Esophagus squamous epithelium (tissue), 5 donors: ENCODE data around the gene COQ2. TPM values are rescaled to one million over a fixed set of nuclear protein-coding genes. Genes with fewer than 3 reads are reported as not detected.
"Not testable (repeated sequence)": the region's sequence is repeated elsewhere in the genome, so short reads cannot be mapped to it uniquely, and the experiment has no call there.

Experiments
- DNase-seq: peaks from one replicate; lab custom pipeline; 2025; lab: John Stamatoyannopoulos, UW
- H3K27ac ChIP-seq, 4 donors: fragments of 200-600 bp; sonication (generic); one replicate each; pipeline ENCODE4 v1.5.1; 2016 to 2019; ENCODE audit warnings: mild to moderate bottlenecking in 1 of 4
- H3K27me3 ChIP-seq, 4 donors: fragments of 200-600 bp; sonication (generic); 1 replicate in 3 of 4; 2 replicates in 1 of 4; pipeline versions ENCODE4 v1.5.1 to v1.6.0; 2017 to 2021; ENCODE audit warnings: antibody characterized with exemption in 1 of 4
- H3K36me3 ChIP-seq, 3 donors: fragments of 200-600 bp; sonication (generic); one replicate each; pipeline ENCODE4 v1.5.1; 2016 to 2019
- H3K4me1 ChIP-seq, 3 donors: fragments of 200-600 bp; sonication (generic); one replicate each; pipeline ENCODE4 v1.5.1; 2017 to 2019
- H3K4me3 ChIP-seq, 4 donors: fragments of 200-600 bp; sonication (generic); 1 replicate in 3 of 4; 2 replicates in 1 of 4; pipeline ENCODE4 v1.5.1; 2016 to 2019; ENCODE audit warnings: mild to moderate bottlenecking in 2 of 4, moderate library complexity in 1 of 4
- H3K9me3 ChIP-seq, 3 donors: fragments of 200-600 bp; sonication (generic); one replicate each; pipeline ENCODE4 v1.5.1; 2016 to 2019
- POLR2A ChIP-seq, 4 donors: fragments of 450-650 bp; IDR thresholded peaks; one replicate each; pipeline ENCODE4 v1.6.1; 2017; ENCODE audit warnings: antibody characterized with exemption in 4 of 4, mild to moderate bottlenecking in 4 of 4, moderate library complexity in 3 of 4
- WGBS, 2 donors: methylation state at CpG; one replicate each; pipeline ENCODE4 v1.1.5; 2018; 5-methylcytosine and 5-hydroxymethylcytosine counted together
- intact Hi-C: fragments of 100-400 bp; cut with DNase I; formaldehyde crosslinking; loops from one replicate; pipeline ENCODE4 v1.15.0; 2022
- total RNA-seq, 4 donors: library from RNA; depleted of rRNA; stranded (reverse); fragments of >200 nt; gene quantifications; one replicate each; pipeline ENCODE4 v1.1.0, GENCODE V29; 2016
- TF ChIP-seq, protein P1 (sequence below), 6 experiments: fragments of 450-650 bp in 4 of 6; fragments of 200-600 bp in 2 of 6; sonication (generic) in 2 of 6; IDR thresholded peaks; one replicate each; pipeline ENCODE4 v1.5.1; 2016 to 2019; ENCODE audit warnings: antibody characterized with exemption in 6 of 6, mild to moderate bottlenecking in 4 of 6, moderate library complexity in 4 of 6
- donor health status: DM: yes; HTN: yes; CAD: no.

COQ2 gene
- total RNA-seq, 4 donors from 2014 or later, result 10.7 to 17.3 (median 13.9) TPM

DNA sequence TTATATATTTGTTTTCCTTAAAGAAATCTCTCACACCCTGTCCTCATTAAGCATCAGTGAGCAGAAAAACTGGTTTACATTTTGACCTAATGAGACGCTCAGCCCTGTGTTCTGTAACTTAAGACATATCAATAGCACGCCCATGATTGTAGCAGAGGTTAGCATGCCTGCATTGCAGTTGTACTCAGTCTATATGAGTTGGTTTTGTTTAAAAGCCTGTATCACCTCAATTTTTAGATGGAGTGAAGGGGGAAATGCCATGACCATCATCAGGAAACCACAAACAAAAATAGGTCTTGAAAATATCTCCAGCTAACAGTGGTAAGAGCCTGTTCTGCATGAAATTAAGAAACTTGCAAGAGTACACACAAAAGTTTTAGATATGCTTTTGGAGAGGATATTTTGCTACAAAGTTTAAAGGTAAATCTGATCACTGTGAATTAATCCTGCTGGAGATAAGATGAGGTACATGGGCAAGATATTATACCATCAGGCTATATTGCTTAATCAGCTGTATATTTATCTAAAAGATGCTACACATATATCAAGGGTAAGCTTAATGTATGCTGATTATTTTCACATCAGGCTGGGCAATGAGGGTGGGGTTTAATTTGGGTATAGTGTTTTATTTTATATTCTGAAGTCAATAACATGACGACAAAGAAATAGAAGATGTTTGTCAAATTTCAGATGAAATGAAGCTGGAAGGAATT is 13.1 kb upstream of the COQ2 start:
- Histone ChIP-seq H3K27me3 (no peaks in the 10 kb centered on the region), H3K27ac (peak overlapping the region in 1 of 4 donors; percentile 37), H3K4me3 (no peak overlapping the region), H3K4me1 (peaks cover 0 to 7% (median 0%) of the 10 kb centered on the region in 3 donors), H3K36me3 (peaks cover 0 to 9% (median 0%) of the 10 kb centered on the region in 3 donors), H3K9me3 (no peaks in the 10 kb centered on the region)
- WGBS, 2 donors, result 58 to 76% methylated on average over 3 of the region's 3 CpGs
- no peak for DNase-seq
- no peak for TF ChIP-seq POLR2A (IDR thresholded peaks at IDR 0.05)
- TF ChIP-seq, protein P1, sequence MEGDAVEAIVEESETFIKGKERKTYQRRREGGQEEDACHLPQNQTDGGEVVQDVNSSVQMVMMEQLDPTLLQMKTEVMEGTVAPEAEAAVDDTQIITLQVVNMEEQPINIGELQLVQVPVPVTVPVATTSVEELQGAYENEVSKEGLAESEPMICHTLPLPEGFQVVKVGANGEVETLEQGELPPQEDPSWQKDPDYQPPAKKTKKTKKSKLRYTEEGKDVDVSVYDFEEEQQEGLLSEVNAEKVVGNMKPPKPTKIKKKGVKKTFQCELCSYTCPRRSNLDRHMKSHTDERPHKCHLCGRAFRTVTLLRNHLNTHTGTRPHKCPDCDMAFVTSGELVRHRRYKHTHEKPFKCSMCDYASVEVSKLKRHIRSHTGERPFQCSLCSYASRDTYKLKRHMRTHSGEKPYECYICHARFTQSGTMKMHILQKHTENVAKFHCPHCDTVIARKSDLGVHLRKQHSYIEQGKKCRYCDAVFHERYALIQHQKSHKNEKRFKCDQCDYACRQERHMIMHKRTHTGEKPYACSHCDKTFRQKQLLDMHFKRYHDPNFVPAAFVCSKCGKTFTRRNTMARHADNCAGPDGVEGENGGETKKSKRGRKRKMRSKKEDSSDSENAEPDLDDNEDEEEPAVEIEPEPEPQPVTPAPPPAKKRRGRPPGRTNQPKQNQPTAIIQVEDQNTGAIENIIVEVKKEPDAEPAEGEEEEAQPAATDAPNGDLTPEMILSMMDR (IDR thresholded peaks at IDR 0.05), result no peak
- intact Hi-C loops, result no loop called here

DNA sequence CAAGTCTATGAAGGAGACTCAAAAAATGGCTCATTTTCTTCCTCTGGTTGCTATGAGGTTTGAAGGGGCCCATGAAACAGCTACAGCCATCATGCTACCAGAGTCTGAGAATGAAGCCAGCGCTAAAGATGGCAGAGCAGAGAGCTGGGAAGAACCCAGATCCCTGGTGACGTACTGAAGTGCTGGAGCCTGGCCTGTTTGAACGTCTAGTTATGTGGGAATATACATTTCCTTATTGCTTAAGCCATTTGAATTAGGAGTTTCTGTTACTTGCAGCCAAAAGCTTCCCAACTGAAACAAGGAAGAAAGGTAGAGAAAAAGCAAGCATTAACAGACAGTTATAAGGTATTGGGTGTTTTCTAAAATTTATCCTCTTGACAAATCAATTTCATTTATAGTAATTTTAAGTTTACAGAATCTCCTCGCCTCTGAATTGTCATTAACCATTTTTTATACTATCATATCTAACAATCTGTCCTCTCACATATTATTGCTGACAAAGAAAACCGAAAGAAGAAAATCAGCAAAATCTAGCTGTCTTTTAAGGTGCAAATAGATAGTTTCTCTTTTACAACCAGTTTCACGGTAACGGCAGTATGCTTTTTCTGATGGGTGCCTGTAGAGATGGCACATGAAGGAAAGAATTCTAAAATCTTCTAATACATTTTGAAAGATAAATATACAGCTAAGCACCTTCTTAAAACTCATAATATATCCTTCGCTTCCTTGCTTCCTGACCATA is 8.9 kb upstream of the COQ2 start:
- no peak overlapping the region for H3K4me3 ChIP-seq
- TF ChIP-seq, protein P1 (IDR thresholded peaks at IDR 0.05), result no peak
- no peak for TF ChIP-seq POLR2A (IDR thresholded peaks at IDR 0.05)
- no peaks in the 10 kb centered on the region for H3K36me3 ChIP-seq
- H3K9me3 ChIP-seq, result no peaks in the 10 kb centered on the region
- no peak for DNase-seq
- H3K27ac ChIP-seq, result no peak overlapping the region
- H3K4me1 ChIP-seq, result peaks cover 0 to 7% (median 0%) of the 10 kb centered on the region in 3 donors
- no peaks in the 10 kb centered on the region for H3K27me3 ChIP-seq
- WGBS, 2 donors, result 82 to 83% methylated on average over 8 of the region's 8 CpGs
- intact Hi-C loops, result no loop called here

DNA sequence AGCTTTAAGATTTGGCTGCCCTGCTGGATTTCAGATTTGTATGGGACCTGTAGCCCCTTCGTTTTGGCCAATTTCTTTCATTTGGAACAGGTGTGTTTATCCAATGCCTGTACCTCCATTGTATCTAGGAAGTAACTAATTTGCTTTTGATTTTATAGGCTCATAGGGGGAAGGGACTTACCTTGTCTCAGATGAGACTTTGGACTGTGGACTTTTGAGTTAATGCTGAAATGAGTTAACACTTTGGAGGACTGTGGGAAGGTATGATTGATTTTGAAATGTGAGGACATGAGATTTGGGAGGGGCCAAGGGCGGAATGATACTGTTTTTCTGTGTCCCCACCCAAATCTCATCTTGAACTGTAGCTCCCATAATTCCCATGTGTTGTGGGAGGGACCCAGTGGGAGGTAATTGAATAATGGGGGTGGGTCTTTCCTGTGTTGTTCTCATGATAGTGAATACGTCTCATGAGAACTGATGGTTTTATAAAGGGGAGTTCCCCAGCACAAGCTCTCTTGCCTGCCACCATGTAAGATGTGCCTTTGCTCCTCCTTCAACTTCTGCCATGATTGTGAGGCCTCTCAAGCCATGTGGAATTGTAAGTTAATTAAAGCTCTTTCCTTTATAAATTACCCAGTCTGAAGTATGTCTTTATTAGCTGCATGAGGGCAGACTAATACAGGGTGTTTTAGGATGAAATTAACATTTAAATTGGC is 5.6 kb upstream of the COQ2 start:
- 69 to 85% methylated on average over 3 of the region's 3 CpGs for WGBS, 2 donors
- H3K4me3 ChIP-seq, H3K27me3 ChIP-seq, DNase-seq, H3K4me1 ChIP-seq, H3K27ac ChIP-seq, H3K36me3 ChIP-seq, H3K9me3 ChIP-seq, intact Hi-C loops: not testable (repeated sequence)

DNA sequence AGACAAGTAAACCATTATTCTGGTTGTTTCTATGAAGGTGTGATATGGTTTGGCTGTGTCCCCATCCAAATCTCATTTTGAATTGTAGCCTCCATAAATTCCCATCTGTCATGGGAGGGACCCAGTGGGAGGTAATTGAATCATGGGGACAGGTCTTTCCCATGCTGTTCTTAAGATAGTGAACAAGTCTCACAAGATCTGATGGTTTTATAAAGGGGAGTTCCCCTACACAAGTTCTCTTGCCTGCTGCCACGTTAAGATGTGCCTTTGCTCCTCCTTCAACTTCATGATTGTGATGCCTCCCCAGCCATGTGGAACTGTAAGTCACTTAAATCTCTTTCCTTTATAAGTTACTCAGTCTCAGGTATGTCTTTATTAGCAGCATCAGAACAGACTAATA is 3.8 kb upstream of the COQ2 start:
- H3K27me3 ChIP-seq, H3K9me3 ChIP-seq, DNase-seq, H3K4me3 ChIP-seq, H3K36me3 ChIP-seq, intact Hi-C loops, H3K27ac ChIP-seq: not testable (repeated sequence)
- peaks cover 0 to 14% (median 8%) of the 10 kb centered on the region in 3 donors for H3K4me1 ChIP-seq
- WGBS, 2 donors, result 27 to 75% methylated on average over 1 of the region's 1 CpG

DNA sequence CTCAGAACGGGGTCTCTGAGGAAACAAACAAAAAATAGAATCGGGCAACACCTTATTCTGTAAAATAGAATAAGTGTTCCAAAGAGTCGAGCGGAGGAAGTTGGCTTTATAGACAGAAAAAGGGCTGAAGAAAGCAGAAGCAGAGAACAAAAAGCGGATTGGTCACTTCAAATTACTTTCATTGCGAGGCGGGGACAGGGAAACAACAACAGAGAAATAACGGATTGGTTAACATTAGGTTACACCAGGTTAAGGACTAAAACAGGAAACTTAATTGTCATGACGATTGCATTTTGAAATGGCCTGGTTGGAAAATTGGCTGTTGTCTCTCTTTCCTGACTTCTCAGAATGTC is 433 bp upstream of the COQ2 start:
- WGBS, 2 donors, result 0 to 3% methylated on average over 9 of the region's 9 CpGs
- peaks cover 8 to 33% (median 18%) of the 10 kb centered on the region in 3 donors for H3K4me1 ChIP-seq
- no peak for DNase-seq
- peak overlapping the region; percentile 60 to 84 (median 70) for H3K4me3 ChIP-seq
- no peaks in the 10 kb centered on the region for H3K36me3 ChIP-seq
- TF ChIP-seq, protein P1 (IDR thresholded peaks at IDR 0.05), result no peak
- TF ChIP-seq POLR2A (IDR thresholded peaks at IDR 0.05), result no peak
- H3K27ac ChIP-seq, result peak overlapping the region; percentile 89 to 98 (median 96)
- H3K9me3 ChIP-seq, result no peaks in the 10 kb centered on the region
- no peaks in the 10 kb centered on the region for H3K27me3 ChIP-seq
- intact Hi-C loops, result no loop called here

DNA sequence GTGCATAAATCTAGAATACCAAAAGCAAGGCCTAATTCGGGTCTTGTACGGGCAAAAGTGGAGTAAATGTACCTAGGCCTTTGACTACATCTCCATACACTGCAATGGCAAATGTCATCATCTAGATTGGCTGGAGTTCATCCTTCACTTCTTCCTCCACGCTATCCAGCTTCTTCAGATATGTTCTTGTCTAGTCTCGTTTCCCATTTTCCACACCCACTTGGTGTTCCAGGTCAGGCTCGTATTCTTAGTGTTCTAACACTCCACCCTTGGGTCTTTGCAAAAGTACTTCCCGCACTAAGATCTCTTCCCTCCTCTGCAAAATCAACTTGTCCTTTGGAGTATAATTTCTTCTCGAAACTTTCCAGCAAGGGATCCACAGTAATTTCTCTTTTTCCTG is 1.4 kb downstream of the COQ2 start:
- TF ChIP-seq POLR2A (IDR thresholded peaks at IDR 0.05), result no peak
- TF ChIP-seq, protein P1 (IDR thresholded peaks at IDR 0.05), result no peak
- 65 to 73% methylated on average over 7 of the region's 7 CpGs for WGBS, 2 donors
- intact Hi-C loops, result no loop called here

More for the DNA sequence above, 1.4 kb downstream of the COQ2 start:
- Histone ChIP-seq H3K27me3 (no peaks in the 10 kb centered on the region), H3K4me1 (peaks cover 8 to 33% (median 18%) of the 10 kb centered on the region in 3 donors), H3K9me3 (no peaks in the 10 kb centered on the region), H3K27ac (no peak overlapping the region), H3K36me3 (peaks cover 0 to 6% (median 0%) of the 10 kb centered on the region in 3 donors), H3K4me3 (no peak overlapping the region)
- no peak for DNase-seq
